ENCODE results near the gene AKR7A2. TPM values are rescaled to one million over a fixed set of nuclear protein-coding genes. Genes with fewer than 3 reads are reported as not detected.
"Not testable (repeated sequence)": the region's sequence is repeated elsewhere in the genome, so short reads cannot be mapped to it uniquely, and the experiment has no call there.

Gene AKR7A2
- total RNA-seq, 4 donors from 2014 or later, result 45.2 to 68.2 (median 59.6) TPM

DNA sequence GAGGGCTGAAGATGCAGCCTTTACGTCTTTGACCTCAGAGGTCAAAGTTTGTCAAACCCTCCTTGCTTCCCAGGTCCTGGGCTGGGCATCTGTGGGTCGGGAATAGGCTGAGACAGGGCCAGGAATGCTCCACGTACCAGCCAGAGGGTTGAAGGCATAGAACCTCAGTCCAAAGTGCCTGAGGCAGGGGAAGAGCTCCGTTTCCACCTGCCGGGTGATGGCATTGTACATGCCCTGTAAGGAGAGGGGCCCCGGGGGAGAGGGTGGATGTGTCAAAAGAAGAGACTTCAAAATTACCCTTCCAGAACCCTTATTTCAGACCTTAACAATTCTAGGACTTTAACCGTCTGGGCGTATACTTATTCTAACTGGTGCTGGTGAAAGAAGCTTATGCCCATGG, 27.1 kb downstream of the AKR7A2 start:
- Histone ChIP-seq H3K27ac (replicated peaks in 1 of 4) (no peak overlapping the region), H3K27me3 (no peaks in the 10 kb centered on the region), H3K4me3 (no peak overlapping the region), H3K9me3 (no peaks in the 10 kb centered on the region), H3K4me1 (peaks cover 5 to 17% (median 14%) of the 10 kb centered on the region in 4 donors), H3K36me3 (peaks cover 0 to 14% (median 0%) of the 10 kb centered on the region in 4 donors)
- no peak for DNase-seq (ENCODE audit: extremely low spot score)
- 85% methylated on average over 8 of the region's 8 CpGs for WGBS
- intact Hi-C loops (cut with DNase I), result no loop called here
- TF ChIP-seq, protein P1, sequence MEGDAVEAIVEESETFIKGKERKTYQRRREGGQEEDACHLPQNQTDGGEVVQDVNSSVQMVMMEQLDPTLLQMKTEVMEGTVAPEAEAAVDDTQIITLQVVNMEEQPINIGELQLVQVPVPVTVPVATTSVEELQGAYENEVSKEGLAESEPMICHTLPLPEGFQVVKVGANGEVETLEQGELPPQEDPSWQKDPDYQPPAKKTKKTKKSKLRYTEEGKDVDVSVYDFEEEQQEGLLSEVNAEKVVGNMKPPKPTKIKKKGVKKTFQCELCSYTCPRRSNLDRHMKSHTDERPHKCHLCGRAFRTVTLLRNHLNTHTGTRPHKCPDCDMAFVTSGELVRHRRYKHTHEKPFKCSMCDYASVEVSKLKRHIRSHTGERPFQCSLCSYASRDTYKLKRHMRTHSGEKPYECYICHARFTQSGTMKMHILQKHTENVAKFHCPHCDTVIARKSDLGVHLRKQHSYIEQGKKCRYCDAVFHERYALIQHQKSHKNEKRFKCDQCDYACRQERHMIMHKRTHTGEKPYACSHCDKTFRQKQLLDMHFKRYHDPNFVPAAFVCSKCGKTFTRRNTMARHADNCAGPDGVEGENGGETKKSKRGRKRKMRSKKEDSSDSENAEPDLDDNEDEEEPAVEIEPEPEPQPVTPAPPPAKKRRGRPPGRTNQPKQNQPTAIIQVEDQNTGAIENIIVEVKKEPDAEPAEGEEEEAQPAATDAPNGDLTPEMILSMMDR (IDR thresholded peaks at IDR 0.05), result no peak
- TF ChIP-seq POLR2A (IDR thresholded peaks at IDR 0.05; ENCODE audit: low read depth), result no peak
- no peak for TF ChIP-seq POLR2AphosphoS5 (IDR thresholded peaks at IDR 0.05)
- TF ChIP-seq EP300 (IDR thresholded peaks at IDR 0.05), result no peak

DNA sequence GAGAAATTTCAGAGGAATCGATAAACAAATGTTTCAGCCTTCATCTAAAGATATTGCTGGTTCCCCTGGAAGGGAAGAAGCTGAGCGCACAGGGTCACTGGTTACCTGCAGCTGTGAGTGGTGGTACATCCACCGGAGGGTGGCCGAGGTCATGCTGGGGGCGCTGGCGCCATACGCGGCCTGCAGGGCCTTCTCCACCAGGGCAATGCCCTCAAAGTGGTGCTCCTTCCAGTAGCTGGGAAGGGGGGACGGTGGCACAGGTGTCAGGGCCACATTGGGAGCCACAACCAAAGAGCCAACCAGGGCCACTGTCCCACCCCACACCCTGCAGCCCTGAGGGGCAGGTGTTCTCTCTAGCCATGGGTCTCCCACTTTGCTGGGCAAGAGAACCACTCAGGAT, 28.1 kb downstream of the AKR7A2 start:
- intact Hi-C loops (cut with DNase I), result no loop called here
- Histone ChIP-seq H3K4me3 (no peak overlapping the region), H3K27me3 (no peaks in the 10 kb centered on the region), H3K36me3 (peaks cover 0 to 14% (median 0%) of the 10 kb centered on the region in 4 donors), H3K4me1 (peaks cover 2 to 10% (median 8%) of the 10 kb centered on the region in 4 donors), H3K9me3 (no peaks in the 10 kb centered on the region), H3K27ac (replicated peaks in 1 of 4) (no peak overlapping the region)
- no peak for TF ChIP-seq POLR2AphosphoS5 (IDR thresholded peaks at IDR 0.05)
- TF ChIP-seq, protein P1 (IDR thresholded peaks at IDR 0.05), result no peak
- no peak for TF ChIP-seq EP300 (IDR thresholded peaks at IDR 0.05)
- TF ChIP-seq POLR2A (IDR thresholded peaks at IDR 0.05; ENCODE audit: low read depth), result no peak
- DNase-seq (ENCODE audit: extremely low spot score), result no peak
- 89% methylated on average over 8 of the region's 9 CpGs for WGBS

DNA sequence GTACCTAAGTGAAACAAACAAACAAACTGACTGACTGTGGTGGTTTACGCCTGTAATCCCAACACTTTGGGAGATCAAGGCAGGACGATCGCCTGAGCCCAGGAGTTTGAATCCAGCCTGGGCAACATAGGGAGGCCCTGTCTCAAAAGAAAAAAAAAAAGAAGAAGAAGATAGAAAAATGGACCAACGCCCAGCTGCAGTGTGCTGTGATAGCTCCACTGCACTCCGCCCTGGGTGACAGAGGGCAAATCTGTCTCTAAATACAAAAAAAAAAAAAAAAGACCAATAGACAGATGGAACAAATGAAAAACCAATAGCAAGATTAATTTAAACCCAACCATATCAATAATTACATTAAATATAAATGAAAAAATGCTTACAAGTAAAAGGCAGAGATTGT, 37.3 kb downstream of the AKR7A2 start:
- Histone ChIP-seq H3K9me3 (no peaks in the 10 kb centered on the region), H3K4me1 (peaks cover 0 to 9% (median 7%) of the 10 kb centered on the region in 4 donors), H3K27me3 (peaks cover 0 to 15% (median 4%) of the 10 kb centered on the region in 4 donors), H3K4me3 (no peak overlapping the region), H3K27ac (replicated peaks in 1 of 4) (no peak overlapping the region), H3K36me3 (no peaks in the 10 kb centered on the region)
- intact Hi-C loops (cut with DNase I), result no loop called here
- no peak for TF ChIP-seq POLR2A (IDR thresholded peaks at IDR 0.05; ENCODE audit: low read depth)
- 91% methylated on average over 5 of the region's 5 CpGs for WGBS
- no peak for DNase-seq (ENCODE audit: extremely low spot score)

DNA sequence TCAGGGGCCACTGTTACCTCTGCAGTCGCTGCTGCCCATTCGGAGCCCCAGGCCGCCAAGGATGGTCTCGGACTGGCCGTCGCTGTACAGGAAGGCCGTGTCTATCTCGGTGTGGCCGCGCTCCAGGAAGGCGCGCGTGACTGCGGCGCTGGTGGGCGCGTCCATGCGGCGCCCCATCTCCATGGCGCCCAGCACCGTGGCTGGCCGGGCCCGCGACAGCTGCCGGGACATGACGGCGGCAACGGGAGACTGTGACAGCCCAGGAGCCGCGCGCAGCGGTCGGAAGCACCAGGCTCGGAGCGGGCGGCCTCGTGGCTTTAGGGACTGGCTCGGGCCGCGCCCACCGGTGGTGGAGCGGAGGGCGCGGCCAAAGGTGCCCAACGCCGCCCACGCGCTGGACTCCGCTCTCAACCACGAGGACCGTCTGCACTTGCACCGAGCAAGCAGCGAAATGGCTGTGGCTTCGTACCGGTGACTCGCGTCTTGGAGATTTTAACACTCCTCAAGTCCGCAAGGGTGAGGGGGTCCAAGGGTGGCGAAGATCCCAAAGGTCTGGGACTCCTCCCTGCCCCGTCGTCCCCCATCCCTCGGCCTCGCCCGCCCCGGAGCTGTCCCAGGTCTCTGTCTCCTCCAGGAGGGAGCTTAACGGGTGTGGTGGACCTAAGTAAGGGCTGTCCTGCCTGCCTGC, 38.0 kb downstream of the AKR7A2 start:
- H3K36me3 ChIP-seq; H3K9me3 ChIP-seq; DNase-seq (ENCODE audit: extremely low spot score); H3K4me1 ChIP-seq; intact Hi-C loops (cut with DNase I); H3K27ac ChIP-seq (replicated peaks in 1 of 4): not testable (repeated sequence)
- Histone ChIP-seq H3K27me3 (peaks cover 0 to 15% (median 4%) of the 10 kb centered on the region in 4 donors), H3K4me3 (peak overlapping the region in 3 of 4 donors; percentile 24 to 32 (median 30))
- WGBS, result 20% methylated on average over 1 of the region's 66 CpGs

DNA sequence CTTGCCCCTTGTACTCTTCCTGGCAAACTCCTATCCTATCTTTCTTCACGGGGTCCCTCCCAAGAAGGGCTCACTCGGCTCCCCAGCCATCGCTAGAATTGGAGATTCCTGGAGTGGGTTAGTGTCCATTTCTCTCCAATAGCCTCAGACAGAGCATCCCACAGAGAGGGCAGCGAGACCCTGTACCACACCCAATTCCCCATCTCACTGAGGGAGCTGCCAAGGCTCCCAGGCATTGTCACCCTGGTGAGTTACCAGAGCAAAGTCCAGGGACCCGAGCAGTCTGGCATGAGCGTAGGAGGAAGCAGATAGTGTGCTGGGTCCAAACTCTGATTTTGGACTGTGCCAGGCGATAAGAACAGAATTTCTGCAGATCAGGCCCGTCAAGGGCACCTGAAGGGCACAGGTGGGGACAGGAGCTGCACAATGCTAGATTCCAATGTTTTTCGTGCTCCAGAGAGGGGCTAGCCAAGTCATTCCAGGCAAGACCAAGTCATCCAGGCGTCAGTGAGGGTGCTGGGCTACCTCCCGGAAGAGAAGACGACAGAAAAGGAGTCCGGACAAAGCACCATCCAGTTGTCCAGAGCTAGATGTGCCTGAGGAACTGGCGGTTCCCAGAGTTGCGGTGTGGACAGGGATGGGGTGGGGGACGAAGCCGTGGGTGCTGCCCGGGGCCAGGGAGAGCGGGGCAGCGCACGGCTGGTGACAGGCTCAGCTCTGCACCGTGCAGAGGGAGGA, 38.7 kb downstream of the AKR7A2 start:
- no peak for TF ChIP-seq EP300 (IDR thresholded peaks at IDR 0.05)
- no peak for TF ChIP-seq POLR2A (IDR thresholded peaks at IDR 0.05; ENCODE audit: low read depth)
- TF ChIP-seq, protein P1 (IDR thresholded peaks at IDR 0.05), result no peak
- TF ChIP-seq POLR2AphosphoS5 (IDR thresholded peaks at IDR 0.05), result no peak
- H3K27me3 ChIP-seq, result peaks cover 0 to 15% (median 4%) of the 10 kb centered on the region in 4 donors
- H3K4me1 ChIP-seq, result peaks cover 0 to 9% (median 7%) of the 10 kb centered on the region in 4 donors
- no peak for DNase-seq (ENCODE audit: extremely low spot score)
- 82% methylated on average over 20 of the region's 22 CpGs for WGBS
- H3K36me3 ChIP-seq, result no peaks in the 10 kb centered on the region
- H3K27ac ChIP-seq (replicated peaks in 1 of 4), result no peak overlapping the region
- peak overlapping the region in 2 of 4 donors; percentile 24 to 32 for H3K4me3 ChIP-seq
- no peaks in the 10 kb centered on the region for H3K9me3 ChIP-seq
- intact Hi-C loops (cut with DNase I), result no loop called here
